HepG2 (cell line): ENCODE results near the gene TBC1D32. TPM values are rescaled to one million over a fixed set of nuclear protein-coding genes. Genes with fewer than 3 reads are reported as not detected.

Experiments
- ATAC-seq: fragments of 200-7000 bp; cut with Tn5 transposase; 3 replicates; pipeline ENCODE4 v1.9.1; 2020; ENCODE audit warnings: mild to moderate bottlenecking, moderate library complexity
- BruUV-seq: library from RNA; stranded (reverse); fragments of 400-500 nt; replicated peaks from 2 replicates; lab custom pipeline; 2021; lab: Mats Ljungman, UMichigan
- CTCF ChIA-PET: fragments of 300-600 bp; formaldehyde crosslinking; extraction: SDS; loops from one replicate; lab custom pipeline; 2021; ENCODE audit warnings: low total read pairs, inconsistent platforms, low intra/inter-chr PET ratio; lab: Yijun Ruan, JAX
- POLR2A ChIA-PET: fragments of 350-600 bp; sonication (Branson Sonifier 250); formaldehyde crosslinking; loops from one replicate; lab custom pipeline; 2020; ENCODE audit warnings: antibody characterized with exemption, inconsistent platforms; lab: Yijun Ruan, JAX
- DNase-seq: peaks from one replicate; pipeline ENCODE4 v3.0.0-alpha.2; 2015; ENCODE audit warnings: low spot score
- FAIRE-seq: peaks from 3 replicates; lab custom pipeline; 2011; peaks lifted over from hg19 to GRCh38; lab: Jason Lieb, UNC
- H2AFZ ChIP-seq: one replicate; pipeline ENCODE4 v1.6.1; 2011; ENCODE audit warnings: low read length, inconsistent platforms
- H3K27ac ChIP-seq: fragments of 300-600 bp; 3 replicates; pipeline ENCODE4 v1.8.0; 2011; ENCODE audit warnings: mixed run types, mild to moderate bottlenecking, mixed read lengths, low read length, inconsistent platforms; ENCODE audit not compliant: insufficient read depth; ENCODE audit errors: extremely low read length
- H3K27me3 ChIP-seq, 2 experiments: fragments of 200-600 bp in 1 of 2; 2 replicates in 1 of 2; 3 replicates in 1 of 2; pipeline versions ENCODE4 v1.6.0 to v1.8.0; 2011; ENCODE audit warnings: low read length in 2 of 2, mild to moderate bottlenecking in 2 of 2, moderate library complexity in 2 of 2, inconsistent platforms in 1 of 2; ENCODE audit not compliant: insufficient read depth in 2 of 2, control insufficient read depth in 1 of 2
- H3K36me3 ChIP-seq, 2 experiments: fragments of 200-600 bp in 1 of 2; replicated peaks in 1 of 2; 2 replicates in 1 of 2; 3 replicates in 1 of 2; pipeline versions ENCODE4 v1.5.1 to v1.8.0; 2011; ENCODE audit warnings: low read length in 2 of 2, inconsistent platforms in 1 of 2; ENCODE audit not compliant: insufficient read depth in 2 of 2, control insufficient read depth in 1 of 2
- H3K4me1 ChIP-seq: 2 replicates; pipeline ENCODE4 v1.5.1; 2012; ENCODE audit warnings: low read length, inconsistent platforms; ENCODE audit not compliant: insufficient read depth
- H3K4me2 ChIP-seq: 2 replicates; pipeline ENCODE4 v1.6.0; 2011; ENCODE audit warnings: low read depth, low read length, inconsistent platforms
- H3K4me3 ChIP-seq, 3 experiments: fragments of 200-600 bp in 1 of 3; sonication (generic), shearing (Covaris generic) in 1 of 3; replicated peaks in 1 of 3; 2 replicates each; pipeline ENCODE4 v1.5.1; 2011 to 2016; ENCODE audit warnings: low read length in 3 of 3, inconsistent platforms in 2 of 3, low read depth in 2 of 3, mild to moderate bottlenecking in 2 of 3, control low read depth in 1 of 3, mixed read lengths in 1 of 3; ENCODE audit not compliant: insufficient read depth in 1 of 3
- H3K79me2 ChIP-seq: one replicate; pipeline ENCODE4 v1.6.1; 2011; ENCODE audit warnings: low read length, inconsistent platforms; ENCODE audit not compliant: insufficient read depth
- H3K9ac ChIP-seq: 2 replicates; pipeline ENCODE4 v1.6.0; 2011; ENCODE audit warnings: mild to moderate bottlenecking, low read depth, low read length, inconsistent platforms; ENCODE audit not compliant: insufficient read depth
- H3K9me3 ChIP-seq: 2 replicates; pipeline ENCODE4 v1.5.1; 2012; ENCODE audit warnings: mild to moderate bottlenecking, low read length
- H4K20me1 ChIP-seq: 2 replicates; pipeline ENCODE4 v1.6.0; 2011; ENCODE audit warnings: inconsistent platforms, mild to moderate bottlenecking, low read length, moderate library complexity; ENCODE audit not compliant: insufficient read depth
- CTCF ChIP-seq: sonication (generic); formaldehyde crosslinking; IDR thresholded peaks from 2 replicates; pipeline ENCODE4 v1.5.0; 2020; ENCODE audit warnings: mild to moderate bottlenecking, missing genetic modification reagents, moderate library complexity
- FOXA1 ChIP-seq, 2 experiments: fragments of 450-650 bp in 1 of 2; sonication (generic) in 1 of 2; formaldehyde crosslinking in 1 of 2; IDR thresholded peaks; 2 replicates each; pipeline versions ENCODE4 v1.4.0 to v1.6.1; 2016 to 2020; ENCODE audit warnings: missing genetic modification reagents in 1 of 2
- FOXA3 ChIP-seq: IDR thresholded peaks from 2 replicates; pipeline ENCODE4 v1.6.1; 2016; ENCODE audit warnings: missing genetic modification reagents, missing compliant biosample characterization
- HOXA5 ChIP-seq: sonication (generic); formaldehyde crosslinking; IDR thresholded peaks from 2 replicates; pipeline ENCODE4 v1.4.0; 2020; ENCODE audit warnings: missing genetic modification reagents
- RAD21 ChIP-seq: fragments of 450-650 bp; formaldehyde crosslinking; IDR thresholded peaks from 2 replicates; pipeline ENCODE4 v1.5.0; 2020; ENCODE audit warnings: mild to moderate bottlenecking
- SMARCC2 ChIP-seq: fragments of 450-650 bp; IDR thresholded peaks from 2 replicates; pipeline ENCODE4 v1.6.1; 2017; ENCODE audit warnings: antibody characterized with exemption, mild to moderate bottlenecking
- SMC3 ChIP-seq: IDR thresholded peaks from 2 replicates; pipeline ENCODE4 v1.6.1; 2011; ENCODE audit warnings: low read length, improper control_type of control experiment
- STAG1 ChIP-seq: sonication (generic); formaldehyde crosslinking; IDR thresholded peaks from 2 replicates; pipeline ENCODE4 v1.4.0; 2020; ENCODE audit warnings: missing genetic modification reagents
- ZGPAT ChIP-seq: IDR thresholded peaks from 2 replicates; pipeline ENCODE4 v1.6.1; 2016; ENCODE audit warnings: mild to moderate bottlenecking
- ZNF484 ChIP-seq: sonication (generic); formaldehyde crosslinking; IDR thresholded peaks from 2 replicates; pipeline ENCODE4 v1.5.1; 2020; ENCODE audit warnings: mild to moderate bottlenecking, low read depth, missing genetic modification reagents, borderline replicate concordance
- WGBS: methylation state at CpG from one replicate; pipeline ENCODE4 v1.1.6; 2017; ENCODE audit warnings: low lambda C conversion rate; 5-methylcytosine and 5-hydroxymethylcytosine counted together
- in situ Hi-C: cut with HindIII; loops from 2 replicates; pipeline ENCODE4 v1.10.0; 2017; ENCODE audit warnings: low pct_unique_long_range_greater_than_20kb; ENCODE audit not compliant: extremely low pct_ligation_motif_present
- intact Hi-C: fragments of 100-400 bp; cut with micrococcal nuclease; formaldehyde crosslinking; loops from one replicate; pipeline ENCODE4 v1.10.0; 2022; ENCODE audit not compliant: unreplicated experiment
- polyA plus RNA-seq, 8 experiments: library from polyadenylated mRNA; depleted of rRNA in 3 of 8; stranded (reverse) in 7 of 8; unstranded in 1 of 8; fragments of >200 nt; fragmentation: Illumina TruSeq in 4 of 8; extraction: Trizol in 4 of 8; gene quantifications; 2 replicates each; pipeline versions ENCODE4 v1.2.1 to v1.2.3, GENCODE V29; 2011 to 2016; ENCODE audit warnings: low read depth in 4 of 8, missing spikeins in 1 of 8, mixed read lengths in 1 of 8; ENCODE audit not compliant: insufficient read depth in 1 of 8
- total RNA-seq, 5 experiments: library from RNA; depleted of rRNA; stranded (reverse); fragments of >200 nt; fragmentation: Illumina TruSeq; extraction: Trizol; gene quantifications; 2 replicates each; pipeline ENCODE4 v1.2.3, GENCODE V29; 2016; ENCODE audit warnings: low read depth in 1 of 5

The TBC1D32 gene
- total and polyA plus RNA-seq, 2 of the 13 experiments (the other 11 are each of a cell fraction or from before 2014, with no cell fraction given) = 2.0 to 4.8 TPM

GRCh38 chr6:121305957-121306607 is 28.2 kb downstream of the TBC1D32 start:
- 3% methylated on average over 7 of the region's 7 CpGs for WGBS
- Histone ChIP-seq H2AFZ (no peak overlapping the region), H3K4me3 (no peak overlapping the region), H3K4me2 (no peak overlapping the region), H3K79me2 (no peaks in the 10 kb centered on the region), H3K27me3 (no peaks in the 10 kb centered on the region), H3K4me1 (no peaks in the 10 kb centered on the region), H3K36me3 (no peaks in the 10 kb centered on the region), H3K27ac (no peak overlapping the region), H3K9me3 (no peaks in the 10 kb centered on the region), H3K9ac (no peak overlapping the region), H4K20me1 (no peaks in the 10 kb centered on the region)
- DNase-seq (peak; percentile 59), ATAC-seq (peak; percentile 95), FAIRE-seq (peak; percentile 60)
- POLR2A ChIA-PET = no interaction called here
- peak; percentile 83 for TF ChIP-seq STAG1 (CRISPR knock-in tag)
- no peak for TF ChIP-seq SMARCC2
- 0 out of 2 replicates have a peak, but pooled peaks have one; percentile 45 for TF ChIP-seq HOXA5 (CRISPR knock-in tag)
- TF ChIP-seq FOXA1 (IDR thresholded peaks at IDR 0.05) = no peak
- peak; percentile 73 for TF ChIP-seq FOXA1 (CRISPR knock-in tag; IDR thresholded peaks at IDR 0.05)
- 0 out of 2 replicates have a peak, but pooled peaks have one; percentile 30 for TF ChIP-seq ZGPAT (CRISPR knock-in tag)
- TF ChIP-seq ZNF484 (CRISPR knock-in tag) = no peak
- peak; percentile 77 for TF ChIP-seq CTCF (CRISPR knock-in tag)
- peak; percentile 79 for TF ChIP-seq SMC3
- TF ChIP-seq FOXA3 (CRISPR knock-in tag) = peak; percentile 49
- peak; percentile 61; the same call in 1 of the 2 replicates for TF ChIP-seq RAD21 (CRISPR knock-in tag)
- CTCF ChIA-PET = interaction anchor here (1.2 to 1.8 kb wide), 2 partner anchors 251 to 1563 kb away, joined by 3 to 25 read pairs; no protein-coding TSS in a partner anchor
- BruUV-seq = no TSS peak
- in situ Hi-C loops = loop anchor here (5.0 to 25.0 kb wide), 2 partner anchors 254 to 1569 kb away; no protein-coding TSS in a partner anchor
- intact Hi-C loops = loop anchor here (1.0 to 2.0 kb wide), 2 partner anchors 251 to 1563 kb away; no protein-coding TSS in a partner anchor
